Colonic mucosa (tissue), 4 donors: Measurements from ENCODE around the gene NPVF. TPM values are rescaled to one million over a fixed set of nuclear protein-coding genes. Genes with fewer than 3 reads are reported as not detected.

Experiments used
- DNase-seq: peaks from one replicate; pipeline ENCODE4 v3.0.0-alpha.2; 2020
- H3K27ac ChIP-seq: fragments of 200-600 bp; one replicate; pipeline ENCODE4 v1.8.0; 2021
- H3K27me3 ChIP-seq: fragments of 200-600 bp; one replicate; pipeline ENCODE4 v1.8.0; 2021
- H3K36me3 ChIP-seq: fragments of 200-600 bp; one replicate; pipeline ENCODE4 v1.8.0; 2021
- H3K4me1 ChIP-seq: fragments of 200-600 bp; one replicate; pipeline ENCODE4 v1.8.0; 2021; ENCODE audit warnings: mild to moderate bottlenecking
- H3K4me3 ChIP-seq: fragments of 200-600 bp; one replicate; pipeline ENCODE4 v1.8.0; 2021
- H3K9ac ChIP-seq, 2 donors: one replicate each; pipeline ENCODE4 v1.7.0; 2013; ENCODE audit warnings: control low read depth in 2 of 2, low read depth in 2 of 2, low read length in 2 of 2
- H3K9me3 ChIP-seq: fragments of 200-600 bp; one replicate; pipeline ENCODE4 v1.8.0; 2021
- intact Hi-C: fragments of 100-400 bp; cut with DNase I; formaldehyde crosslinking; loops from one replicate; pipeline ENCODE4 v1.14.1; 2022
- total RNA-seq, 2 donors: library from RNA; stranded (reverse); fragmentation: NEBNext Ultra II Directional in 1 of 2; extraction: Animal tissue kit (Norgen Biotek cat#: 25700) in 1 of 2; gene quantifications; one replicate each; pipeline ENCODE4 v1.2.1, GENCODE V29; 2021
- TF ChIP-seq, protein P1 (sequence below): fragments of 200-600 bp; IDR thresholded peaks from one replicate; pipeline ENCODE4 v1.8.0; 2022; ENCODE audit warnings: antibody characterized with exemption, mild to moderate bottlenecking
- donor health status: healthy.
- donor health status: DM: no; HTN: no; CAD: no.
- donor health status: DM: no; HTN: no; CAD: no.

NPVF gene, protein sequence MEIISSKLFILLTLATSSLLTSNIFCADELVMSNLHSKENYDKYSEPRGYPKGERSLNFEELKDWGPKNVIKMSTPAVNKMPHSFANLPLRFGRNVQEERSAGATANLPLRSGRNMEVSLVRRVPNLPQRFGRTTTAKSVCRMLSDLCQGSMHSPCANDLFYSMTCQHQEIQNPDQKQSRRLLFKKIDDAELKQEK
- not detected for total RNA-seq

DNA sequence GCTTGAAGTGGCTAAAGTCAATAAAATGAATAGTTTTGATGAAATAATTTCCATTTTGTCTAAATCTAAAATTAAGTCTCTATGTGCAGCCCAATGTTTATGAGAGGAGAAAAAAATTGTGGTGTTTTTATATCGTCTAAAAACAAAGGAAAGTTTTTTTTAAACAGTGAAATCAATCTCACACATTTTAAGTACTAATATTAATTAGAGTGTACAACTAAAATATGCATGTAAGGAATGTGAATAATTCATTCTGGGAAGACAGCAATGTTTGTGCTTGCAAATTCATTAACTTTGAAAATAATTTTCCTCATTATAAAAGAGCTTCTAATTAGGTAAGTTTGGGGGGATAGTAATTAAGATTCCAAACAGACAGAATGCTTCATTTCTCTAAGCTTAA, at the start of gene NPVF:
Gene NPVF, minus strand, starts transcription at position 101 of the 400 bp plus-strand sequence. Its CDS starts 47 bp downstream, at position 54.
- TF ChIP-seq, protein P1, sequence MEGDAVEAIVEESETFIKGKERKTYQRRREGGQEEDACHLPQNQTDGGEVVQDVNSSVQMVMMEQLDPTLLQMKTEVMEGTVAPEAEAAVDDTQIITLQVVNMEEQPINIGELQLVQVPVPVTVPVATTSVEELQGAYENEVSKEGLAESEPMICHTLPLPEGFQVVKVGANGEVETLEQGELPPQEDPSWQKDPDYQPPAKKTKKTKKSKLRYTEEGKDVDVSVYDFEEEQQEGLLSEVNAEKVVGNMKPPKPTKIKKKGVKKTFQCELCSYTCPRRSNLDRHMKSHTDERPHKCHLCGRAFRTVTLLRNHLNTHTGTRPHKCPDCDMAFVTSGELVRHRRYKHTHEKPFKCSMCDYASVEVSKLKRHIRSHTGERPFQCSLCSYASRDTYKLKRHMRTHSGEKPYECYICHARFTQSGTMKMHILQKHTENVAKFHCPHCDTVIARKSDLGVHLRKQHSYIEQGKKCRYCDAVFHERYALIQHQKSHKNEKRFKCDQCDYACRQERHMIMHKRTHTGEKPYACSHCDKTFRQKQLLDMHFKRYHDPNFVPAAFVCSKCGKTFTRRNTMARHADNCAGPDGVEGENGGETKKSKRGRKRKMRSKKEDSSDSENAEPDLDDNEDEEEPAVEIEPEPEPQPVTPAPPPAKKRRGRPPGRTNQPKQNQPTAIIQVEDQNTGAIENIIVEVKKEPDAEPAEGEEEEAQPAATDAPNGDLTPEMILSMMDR: no peak
- Histone ChIP-seq H3K4me3 (no peak within 1 kb of the TSS), H3K27me3 (no peaks in the 10 kb centered on the region), H3K9me3 (no peaks in the 10 kb centered on the region), H3K9ac (no peak within 1 kb of the TSS), H3K4me1 (no peaks in the 10 kb centered on the region), H3K36me3 (no peaks in the 10 kb centered on the region), H3K27ac (no peak within 1 kb of the TSS)
- intact Hi-C loops: no loop called here
- no peak for DNase-seq

DNA sequence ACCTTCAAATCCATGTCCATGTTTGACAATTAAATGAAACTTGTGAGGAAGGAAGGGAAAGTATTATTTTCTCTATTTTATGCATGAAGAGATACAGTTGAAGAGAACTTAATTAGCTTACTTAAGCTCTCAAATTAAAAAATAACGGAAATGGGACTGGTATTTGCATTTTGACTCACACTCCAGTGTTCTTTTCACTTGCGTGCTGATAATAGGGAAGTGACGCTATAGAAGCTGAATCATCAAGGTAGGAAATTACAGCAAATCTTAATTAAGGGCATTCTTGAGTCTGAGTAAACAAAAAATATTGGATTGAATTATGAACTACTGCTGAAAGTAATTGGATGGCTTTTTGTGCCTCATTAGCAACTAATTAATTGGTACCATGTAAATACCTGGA, 44.0 kb upstream of the NPVF start:
- H3K4me1 ChIP-seq: no peaks in the 10 kb centered on the region
- H3K4me3 ChIP-seq: no peak overlapping the region
- no peak for DNase-seq
- TF ChIP-seq, protein P1: no peak
- no peaks in the 10 kb centered on the region for H3K36me3 ChIP-seq
- intact Hi-C loops: no loop called here
- H3K27me3 ChIP-seq: no peaks in the 10 kb centered on the region
- no peaks in the 10 kb centered on the region for H3K9me3 ChIP-seq
- H3K27ac ChIP-seq: no peak overlapping the region
- no peak overlapping the region for H3K9ac ChIP-seq

DNA sequence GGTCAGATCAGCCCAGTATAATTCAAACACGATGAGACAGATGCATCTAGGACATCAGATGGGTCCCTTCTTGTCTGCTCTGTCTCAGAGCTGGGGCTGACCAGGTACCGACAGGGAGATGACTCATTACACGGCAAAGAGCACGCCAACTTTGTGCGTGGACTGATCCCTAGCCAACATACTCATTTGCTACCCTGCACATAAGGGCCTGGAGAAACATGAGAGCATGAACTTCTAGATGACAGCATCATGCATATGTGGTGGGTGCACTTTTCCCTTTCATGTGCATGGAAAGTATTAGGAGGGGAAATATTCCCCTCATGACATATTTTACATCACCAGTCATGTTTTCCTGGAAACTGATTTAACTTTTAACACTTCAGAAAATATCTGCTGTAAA, 35.1 kb upstream of the NPVF start:
- H3K27me3 ChIP-seq: no peaks in the 10 kb centered on the region
- H3K9me3 ChIP-seq: no peaks in the 10 kb centered on the region
- H3K9ac ChIP-seq: no peak overlapping the region
- DNase-seq: no peak
- TF ChIP-seq, protein P1: no peak
- H3K36me3 ChIP-seq: no peaks in the 10 kb centered on the region
- H3K27ac ChIP-seq: no peak overlapping the region
- H3K4me1 ChIP-seq: peaks cover 5% of the 10 kb centered on the region
- H3K4me3 ChIP-seq: no peak overlapping the region
- intact Hi-C loops: no loop called here

DNA sequence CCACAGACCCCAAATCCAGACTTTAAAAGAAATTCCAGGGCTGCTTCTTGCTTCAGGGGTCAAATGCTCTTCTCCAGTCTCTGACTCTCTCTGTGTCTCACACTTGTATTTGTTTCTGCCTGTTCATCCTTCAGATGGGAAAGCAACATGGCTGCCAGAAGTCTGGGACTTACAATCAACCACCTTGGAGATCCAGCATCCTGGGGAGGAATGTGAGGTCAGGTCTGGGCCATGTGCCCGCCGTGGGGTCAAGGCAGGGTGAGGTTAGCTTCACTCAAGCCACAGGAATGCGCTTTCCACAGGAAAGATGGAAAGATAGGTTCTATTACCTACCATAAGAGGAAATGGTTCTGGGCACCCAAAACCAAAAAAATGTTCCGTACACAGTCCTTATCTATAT, 34.3 kb upstream of the NPVF start:
- Histone ChIP-seq H3K4me3 (no peak overlapping the region), H3K9ac (no peak overlapping the region), H3K27me3 (no peaks in the 10 kb centered on the region), H3K36me3 (no peaks in the 10 kb centered on the region), H3K9me3 (no peaks in the 10 kb centered on the region), H3K4me1 (peaks cover 5% of the 10 kb centered on the region), H3K27ac (no peak overlapping the region)
- TF ChIP-seq, protein P1: no peak
- intact Hi-C loops: no loop called here
- no peak for DNase-seq

DNA sequence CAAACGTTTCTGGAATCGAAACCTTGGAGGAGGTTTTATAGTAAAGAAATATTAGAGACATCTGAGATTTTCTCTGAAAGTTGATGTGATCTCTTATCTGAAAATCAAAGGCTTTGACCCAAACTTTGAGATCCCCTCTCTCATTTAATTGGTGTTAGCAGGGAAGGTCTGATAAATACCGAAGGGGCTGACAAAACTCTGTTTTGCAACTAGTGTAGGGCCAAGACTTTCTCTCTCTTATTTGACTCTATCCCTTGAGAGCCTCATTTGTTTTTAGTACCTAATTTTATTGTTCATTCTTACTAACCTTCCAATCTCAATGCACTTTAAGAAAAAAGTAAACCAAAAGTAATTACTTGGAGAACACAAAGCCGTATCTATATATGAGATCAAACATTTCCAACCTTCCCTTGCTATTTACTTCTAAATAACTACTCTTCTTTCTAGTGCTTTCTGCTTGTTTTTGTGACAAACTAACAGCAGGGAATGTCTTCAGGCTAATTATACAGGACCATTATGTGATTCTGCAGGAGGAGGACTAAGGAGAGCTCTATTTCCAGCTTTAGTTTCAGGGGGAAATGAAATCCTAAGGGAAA, 33.4 kb upstream of the NPVF start:
- intact Hi-C loops: loop anchor here (2.0 kb wide), 1 partner anchor 303 kb away; no protein-coding TSS in a partner anchor
- Histone ChIP-seq H3K27ac (peak overlapping the region; percentile 65), H3K4me3 (no peak overlapping the region)

More for the DNA sequence above, 33.4 kb upstream of the NPVF start:
- Histone ChIP-seq H3K9ac (peak overlapping the region in 1 of 2 donors; percentile 9), H3K4me1 (peaks cover 5% of the 10 kb centered on the region), H3K9me3 (no peaks in the 10 kb centered on the region), H3K36me3 (no peaks in the 10 kb centered on the region), H3K27me3 (no peaks in the 10 kb centered on the region)
- TF ChIP-seq, protein P1: no peak
- no peak for DNase-seq
